GM18858 (cell line): Measurements from ENCODE around the gene TEAD2.

Source experiments
- ATAC-seq: cut with Tn5 transposase; IDR thresholded peaks from one replicate; pipeline ENCODE4 v1.9.1; 2021; ENCODE audit not compliant: unreplicated experiment

Gene TEAD2

DNA sequence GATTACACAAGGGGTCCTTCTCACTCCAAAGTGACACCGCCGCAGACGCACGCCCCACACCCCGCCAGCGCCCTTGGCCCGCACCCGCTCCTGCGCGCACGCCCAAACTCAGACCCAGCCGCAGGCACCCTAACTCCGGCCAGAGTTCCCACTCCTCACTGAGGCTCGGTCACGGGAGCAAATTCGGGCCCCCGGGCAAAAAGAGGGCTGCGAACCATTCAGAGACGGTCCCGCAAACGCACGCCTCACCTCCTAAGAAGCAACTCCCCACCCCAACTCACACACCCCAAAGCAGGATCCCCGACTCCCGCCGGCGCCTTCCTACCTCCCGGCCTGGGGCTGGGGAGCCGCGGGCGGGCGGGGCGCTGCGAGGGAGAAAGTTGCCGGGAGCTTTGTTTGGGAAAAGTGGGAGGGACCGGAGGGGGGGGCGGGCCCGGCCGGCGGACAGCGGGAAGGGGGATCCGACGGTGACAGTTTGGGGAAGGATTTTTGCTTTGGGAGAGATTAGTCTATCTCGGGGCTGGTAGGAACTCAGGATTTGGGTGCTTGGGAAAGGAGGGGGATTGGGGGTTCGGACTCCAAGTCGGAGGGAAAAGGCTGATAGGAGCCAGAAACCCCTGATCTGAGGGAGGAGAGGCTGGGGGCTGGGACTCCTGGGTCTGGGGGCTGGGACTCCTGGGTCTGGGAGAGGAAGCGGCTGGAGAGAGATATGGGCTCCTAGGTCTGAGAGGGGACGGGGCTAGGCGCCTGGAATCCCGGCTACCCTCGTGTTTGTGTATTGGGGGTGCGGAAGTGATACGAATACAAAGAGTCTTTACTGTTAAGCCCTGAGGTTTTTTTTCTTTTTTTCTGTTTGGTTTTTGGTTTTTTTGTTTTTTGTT lies at the start of gene TEAD2:
Gene TEAD2 (minus strand): TSS at position 369 of the 881 bp plus-strand sequence. CDS start 2,341 bp downstream, outside the sequence.
- ATAC-seq: no peak

DNA sequence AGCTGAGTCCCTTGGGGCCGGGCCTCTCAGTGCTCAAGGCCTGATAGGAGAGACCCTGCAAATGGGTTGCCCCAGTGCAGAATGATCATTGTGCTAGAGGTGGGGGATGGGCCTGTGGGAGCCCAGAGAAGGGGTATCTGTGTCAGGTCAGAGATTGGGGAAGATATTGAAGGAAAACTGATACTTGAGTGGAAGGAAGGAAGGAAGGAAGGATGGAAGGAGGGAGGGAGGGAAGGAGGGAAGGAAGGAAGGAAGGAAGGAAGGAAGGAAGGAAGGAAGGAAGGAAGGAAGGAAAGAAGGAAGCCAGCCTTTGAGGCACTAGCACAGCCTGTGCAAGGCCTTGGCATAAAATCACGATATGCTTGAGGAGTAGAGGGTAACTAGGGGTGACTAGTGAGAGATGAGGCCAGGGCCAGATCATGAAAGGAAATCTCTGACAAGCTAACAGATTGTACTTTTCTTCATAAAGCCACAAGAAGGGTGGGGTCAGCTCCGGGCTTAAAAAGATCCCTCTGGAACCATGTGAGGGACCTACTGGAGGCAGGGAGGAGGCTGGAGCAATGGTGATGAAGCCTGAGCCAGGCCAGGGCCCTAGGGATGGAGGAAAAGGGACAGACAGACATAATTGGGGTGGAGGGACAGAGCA lies 49.6 kb upstream of the TEAD2 start:
- ATAC-seq: no peak

DNA sequence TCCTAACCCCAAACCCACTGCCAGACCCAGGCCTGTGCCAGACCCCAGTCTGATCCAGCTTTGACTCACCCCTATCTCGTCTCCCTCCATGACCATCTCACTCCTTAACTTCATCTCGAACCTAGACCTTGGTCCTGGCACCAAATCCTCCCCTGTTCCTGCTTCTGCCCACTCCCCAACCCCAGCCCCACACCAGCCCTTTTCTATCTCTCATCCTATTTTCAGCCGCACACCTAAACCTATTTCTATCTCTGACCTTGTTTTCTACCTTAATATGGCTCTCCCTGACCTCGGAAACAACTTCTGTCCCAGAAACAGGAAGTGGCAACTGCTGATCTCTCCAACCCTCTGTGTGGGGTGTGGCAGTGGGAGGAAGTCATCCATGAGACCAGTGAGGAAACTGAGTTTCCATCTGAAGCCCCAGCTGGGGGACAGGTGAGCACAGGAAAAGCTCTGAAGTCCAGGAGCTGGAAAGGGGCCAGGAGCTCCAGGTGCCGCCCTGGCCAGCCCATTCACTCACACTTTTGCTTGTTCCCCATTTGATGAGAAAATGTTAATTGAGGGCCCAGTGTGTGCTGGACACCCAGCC lies 47.3 kb upstream of the TEAD2 start:
- no peak for ATAC-seq

DNA sequence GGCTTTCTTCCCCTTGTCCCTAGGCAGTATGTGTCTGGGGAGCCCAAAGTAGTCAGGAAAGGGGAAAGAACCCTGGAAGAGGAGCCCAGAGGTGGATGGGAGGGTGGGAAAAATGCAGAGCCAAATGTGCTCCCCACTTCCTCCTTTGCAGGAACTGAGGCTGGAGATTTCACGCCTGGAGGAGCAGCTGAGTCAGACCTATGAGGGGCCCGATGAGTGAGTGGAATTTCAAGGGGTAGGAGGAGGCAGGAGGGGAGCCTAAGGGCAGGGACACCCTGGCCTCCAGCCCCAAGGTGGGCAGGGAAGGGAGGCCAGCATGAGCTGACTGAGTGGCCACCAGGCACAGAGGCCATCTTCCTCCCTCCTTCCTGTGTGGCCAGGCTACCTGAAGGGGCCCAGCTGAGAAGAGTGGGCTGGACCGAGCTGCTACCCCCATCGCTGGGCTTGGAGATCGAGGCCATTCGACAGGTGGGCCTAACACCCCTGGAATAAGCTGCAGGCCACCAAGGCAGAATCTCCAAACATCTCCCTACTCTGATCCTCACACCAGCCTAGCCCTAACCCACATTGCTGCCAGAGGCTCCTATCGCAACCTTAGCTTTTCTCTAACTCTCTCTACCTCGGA lies 46.7 kb upstream of the TEAD2 start:
- ATAC-seq: no peak

DNA sequence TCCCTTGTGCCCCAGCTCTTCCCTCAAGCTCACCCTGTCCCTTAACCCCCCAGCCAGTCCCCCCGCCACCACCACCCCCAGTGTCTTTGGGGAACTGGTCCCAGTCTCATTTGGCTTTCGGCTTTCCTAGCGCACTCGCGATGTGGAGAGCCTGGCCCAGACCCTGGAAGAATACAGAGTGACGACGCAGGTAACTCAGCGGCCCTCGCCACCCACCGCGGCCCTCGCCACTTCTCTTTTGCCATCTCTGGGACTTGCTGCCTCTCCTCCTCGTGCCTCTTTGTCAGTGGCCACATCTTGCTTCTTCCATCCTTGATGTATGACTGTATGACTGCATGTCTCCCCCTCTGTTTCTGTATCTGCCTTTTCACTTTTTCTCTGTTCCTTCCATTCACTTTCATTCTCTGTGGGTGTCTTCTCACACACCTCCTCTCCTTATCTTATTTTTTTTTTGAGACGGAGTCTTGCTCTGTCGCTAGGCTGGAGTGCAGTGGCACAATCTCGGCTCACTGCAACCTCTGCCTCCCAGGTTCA lies 45.3 kb upstream of the TEAD2 start:
- no peak for ATAC-seq

DNA sequence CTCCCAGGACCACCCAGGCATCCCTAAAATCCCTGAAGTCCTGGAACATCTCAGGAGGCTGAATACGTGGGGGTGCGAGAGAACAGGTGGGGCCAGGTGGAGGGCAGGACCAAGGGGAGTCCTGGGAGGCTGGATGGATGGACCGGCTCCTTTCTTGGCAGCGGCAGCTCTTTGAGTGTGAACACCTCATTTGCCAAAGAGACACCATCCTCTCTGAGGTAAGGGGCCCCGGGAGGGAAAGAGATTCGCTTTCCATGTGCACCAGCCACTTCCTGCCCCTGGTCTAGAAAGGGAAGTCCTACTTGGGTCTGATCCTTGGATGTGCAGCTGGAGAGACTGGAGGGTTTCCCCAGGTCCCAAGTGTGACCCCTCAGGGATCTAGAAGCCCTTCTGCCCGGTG lies 44.9 kb upstream of the TEAD2 start:
- no peak for ATAC-seq

DNA sequence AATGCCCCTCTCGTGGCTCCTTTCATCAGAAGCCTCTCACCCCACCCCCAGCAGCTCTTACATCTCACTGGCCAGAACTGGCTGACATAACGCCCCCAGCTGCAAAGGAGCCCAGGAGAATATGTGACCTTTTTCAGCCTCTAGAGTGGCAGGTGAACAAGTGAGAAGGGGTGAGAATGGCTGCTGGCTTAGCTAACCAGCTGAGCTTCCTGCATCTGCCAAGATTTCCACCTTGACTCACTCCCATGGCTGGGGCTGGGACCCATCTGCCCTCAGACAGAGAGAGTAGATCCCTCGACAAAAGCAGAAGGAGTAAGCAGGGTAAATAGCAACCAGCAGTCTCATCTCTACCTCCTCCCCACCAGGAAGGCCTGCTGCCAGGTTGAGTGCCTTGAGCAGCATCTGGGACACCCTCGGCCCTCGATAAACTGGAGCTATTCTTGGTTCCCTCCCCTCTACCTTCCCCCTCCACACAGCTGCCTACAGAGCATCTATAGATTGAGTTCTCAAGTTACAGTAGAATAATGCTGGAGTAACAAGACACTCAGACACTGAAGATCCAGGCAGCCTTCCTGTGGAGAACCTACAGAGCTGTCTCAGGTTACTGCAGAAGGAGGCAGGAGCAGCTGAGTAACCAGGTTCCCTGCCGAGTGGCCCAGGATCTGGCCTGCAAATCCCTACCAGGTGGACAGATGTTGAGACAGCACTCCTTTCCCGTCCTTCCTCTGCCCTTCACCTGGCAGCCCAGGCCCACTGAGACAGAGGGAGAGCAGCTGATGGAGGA lies 41.4 kb upstream of the TEAD2 start:
- ATAC-seq: no peak

DNA sequence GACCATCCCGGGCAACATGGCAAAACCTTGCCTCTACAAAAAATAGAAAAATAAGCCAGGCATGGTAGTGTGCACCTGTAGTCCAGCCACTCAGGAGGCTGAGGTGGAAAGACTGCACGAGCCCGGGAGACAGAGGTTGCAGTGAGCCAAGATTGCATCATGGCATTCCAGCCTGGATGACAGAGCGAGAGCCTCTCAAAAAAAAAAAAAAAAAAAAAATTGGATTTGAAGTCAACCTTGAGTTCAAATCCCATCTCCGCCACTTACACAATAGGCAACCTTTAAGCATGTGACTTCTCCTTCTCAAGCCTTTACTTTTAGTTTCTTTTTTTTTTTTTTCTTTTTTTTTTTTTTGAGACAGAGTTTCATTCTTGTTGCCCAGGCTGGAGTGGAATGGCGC lies 37.8 kb upstream of the TEAD2 start:
- ATAC-seq: no peak

DNA sequence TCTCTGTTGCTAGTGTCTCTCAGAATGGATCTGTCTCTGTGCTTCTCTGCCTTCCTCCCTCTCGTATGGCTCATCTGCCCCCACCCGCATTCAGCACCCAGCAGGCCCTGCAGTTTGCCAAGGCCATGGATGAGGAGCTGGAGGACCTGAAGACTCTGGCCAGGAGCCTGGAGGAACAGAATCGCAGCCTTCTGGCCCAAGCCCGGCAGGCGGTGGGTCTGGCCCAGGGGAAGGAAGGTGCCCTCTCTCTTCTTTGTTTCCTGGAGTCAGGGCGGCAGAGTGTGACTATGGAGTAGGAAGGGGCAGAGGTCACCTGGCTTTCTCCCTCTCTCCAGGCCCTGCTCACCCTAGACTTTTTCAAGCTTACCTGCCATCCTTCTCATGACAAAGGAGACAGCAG lies 36.7 kb upstream of the TEAD2 start:
- ATAC-seq: no peak

DNA sequence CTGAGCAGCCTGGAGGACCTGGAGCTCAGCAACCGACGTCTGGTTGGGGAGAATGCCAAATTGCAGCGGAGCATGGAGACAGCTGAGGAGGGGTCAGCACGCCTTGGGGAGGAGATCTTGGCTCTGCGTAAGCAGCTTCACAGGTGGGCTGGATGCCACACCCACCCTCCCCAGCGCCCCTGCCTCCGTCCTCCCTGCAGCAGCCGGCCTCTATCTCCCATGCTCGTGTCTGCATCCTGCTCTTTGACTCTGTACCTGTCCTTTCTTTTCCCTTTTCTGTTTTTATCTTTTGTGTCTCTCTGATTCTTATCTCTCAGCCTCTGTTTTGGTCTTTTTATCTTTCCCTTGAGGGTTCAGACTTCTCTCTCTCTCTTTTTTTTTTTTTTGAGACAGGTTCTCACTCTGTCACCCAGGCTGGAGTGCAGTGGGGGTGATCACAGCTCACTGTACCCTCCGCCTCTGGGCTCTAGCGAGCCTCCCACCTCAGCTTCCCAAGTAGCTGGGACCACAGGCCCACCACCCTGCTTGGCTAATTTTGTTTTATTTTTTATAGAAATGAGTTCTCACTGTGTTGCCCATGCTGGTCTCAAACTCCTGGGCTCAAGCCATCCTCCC lies 35.9 kb upstream of the TEAD2 start:
- ATAC-seq: no peak

DNA sequence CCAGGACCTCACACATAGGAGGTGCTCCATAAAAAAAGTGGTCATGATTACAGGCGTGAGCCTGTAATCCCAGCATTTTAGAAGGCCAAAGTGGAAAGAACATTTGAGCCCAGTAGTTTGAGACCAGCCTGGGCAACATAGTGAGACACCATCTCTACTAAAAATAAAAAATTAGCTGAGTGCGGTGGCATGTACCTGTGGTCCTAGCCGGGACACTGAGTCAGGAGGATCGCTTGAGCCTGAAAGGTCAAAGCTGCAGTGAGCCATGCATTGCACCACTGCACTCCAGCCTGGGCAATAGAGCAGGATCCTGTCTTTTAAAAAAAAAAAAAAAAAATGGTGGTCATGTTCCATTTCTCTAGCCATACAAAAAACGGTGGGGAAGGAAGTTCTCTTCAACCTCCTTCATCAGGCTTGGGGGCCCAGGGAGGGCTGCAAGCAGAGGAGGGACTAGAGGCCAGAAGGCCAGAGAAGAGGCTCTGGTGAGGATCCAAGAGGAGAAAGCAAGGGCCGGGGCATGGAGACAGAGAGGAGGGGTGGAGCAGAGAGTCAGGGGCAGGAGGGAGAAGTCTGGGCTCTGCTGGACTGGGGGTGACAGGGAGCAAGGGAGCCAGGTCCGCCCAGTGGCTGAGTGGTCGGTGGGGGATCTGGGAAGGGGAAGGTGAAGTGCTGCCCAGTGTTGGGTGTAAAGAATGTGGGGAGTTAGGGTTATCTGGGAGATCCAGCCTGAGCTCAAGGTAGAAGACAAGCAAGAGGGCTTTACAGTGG lies 34.7 kb upstream of the TEAD2 start:
- no peak for ATAC-seq

DNA sequence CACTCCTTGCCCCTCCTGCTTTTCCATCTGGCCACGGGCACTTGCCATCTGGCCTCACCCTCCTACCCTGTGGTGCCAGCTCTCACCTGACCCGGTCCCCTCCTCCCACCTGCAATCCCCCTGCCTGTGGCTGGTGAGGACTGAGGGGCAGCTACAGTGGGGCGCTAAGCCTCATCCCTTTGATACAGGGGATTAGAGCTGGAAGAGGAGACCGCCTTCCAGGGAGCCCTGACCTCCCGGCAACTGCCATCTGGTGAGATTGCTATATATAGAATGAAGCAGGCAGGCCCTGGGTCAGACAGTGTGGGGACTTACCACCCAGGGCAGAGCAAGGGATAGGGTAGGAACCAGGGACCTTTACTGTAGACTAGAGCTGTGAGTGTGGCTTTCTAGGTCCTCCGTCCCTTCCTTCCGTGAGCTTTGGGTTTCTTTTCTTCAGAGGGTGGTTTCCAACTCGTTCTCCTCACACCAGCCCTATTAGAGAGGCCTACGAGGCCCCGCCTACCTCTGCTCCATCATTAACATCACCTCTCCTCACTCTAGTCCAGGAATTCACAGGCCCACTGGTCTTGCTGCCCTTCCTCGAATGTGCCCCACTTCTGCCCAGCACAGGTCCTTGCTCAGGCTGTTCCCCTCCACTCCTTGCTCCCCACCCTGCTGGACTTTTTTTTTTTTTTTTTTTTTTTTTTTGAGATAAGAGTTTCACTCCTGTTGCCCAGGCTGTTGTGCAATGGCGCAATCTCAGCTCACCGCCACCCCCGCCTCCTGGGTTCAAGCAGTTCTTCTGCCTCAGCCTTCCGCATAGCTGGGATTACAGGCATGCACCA lies 33.6 kb upstream of the TEAD2 start:
- no peak for ATAC-seq

DNA sequence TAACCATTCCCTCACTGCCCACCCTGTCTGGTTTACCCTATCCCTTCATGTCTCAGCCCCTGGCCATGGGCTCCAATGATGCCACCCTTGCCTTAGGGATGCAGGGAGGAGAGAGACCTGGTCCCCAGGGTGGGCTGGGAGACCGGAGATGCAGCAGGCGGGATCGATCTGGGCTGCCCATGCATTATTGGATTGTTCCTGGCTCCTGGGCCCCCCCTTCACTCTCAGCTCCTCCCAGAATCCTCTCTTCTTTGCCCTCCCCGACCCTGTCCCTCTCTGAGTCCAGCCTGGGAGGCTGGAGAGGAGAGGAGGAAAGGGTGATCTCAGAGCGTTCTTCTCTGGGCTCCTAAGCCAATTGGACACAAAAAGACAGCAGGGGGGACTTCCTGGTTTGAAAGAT lies 31.7 kb upstream of the TEAD2 start:
- ATAC-seq: no peak

DNA sequence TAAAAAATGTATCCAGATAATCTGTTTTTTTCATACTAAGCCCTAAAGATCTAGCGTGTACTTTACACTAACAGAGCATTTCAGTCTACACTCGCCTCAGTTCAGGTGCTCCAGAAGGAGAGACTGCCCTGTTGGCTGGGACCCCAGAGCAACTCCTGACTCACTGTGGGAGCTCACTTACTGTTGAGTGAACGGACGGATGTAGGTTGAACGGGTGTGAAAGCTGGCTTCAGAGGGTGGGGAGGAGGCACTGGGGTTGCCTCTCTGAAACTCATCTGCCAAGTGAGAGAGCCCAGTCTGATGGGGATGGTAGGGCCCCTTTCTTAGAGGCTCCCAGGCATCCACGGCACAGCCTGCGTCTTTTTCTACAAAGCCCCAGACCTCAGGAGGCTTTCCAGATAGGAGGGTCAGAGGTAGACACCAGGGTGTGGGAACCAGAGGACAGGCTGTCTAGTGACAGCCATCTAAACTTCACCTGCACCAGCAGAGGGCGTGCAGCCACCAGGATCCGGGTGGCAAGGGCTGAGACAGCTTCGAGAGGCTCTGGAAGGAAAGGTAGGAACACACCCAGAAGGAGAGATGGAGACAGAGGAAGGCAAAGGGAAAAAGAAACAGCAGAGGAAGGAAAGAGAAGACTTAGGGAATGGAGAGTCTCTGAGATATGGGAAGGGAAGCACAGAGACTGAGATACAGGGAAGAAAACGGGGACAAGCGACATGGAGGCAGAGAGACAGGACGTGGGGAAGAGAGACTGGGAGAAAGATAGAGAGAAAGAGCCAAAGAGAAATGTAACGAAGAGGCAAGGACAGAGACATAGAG lies 29.6 kb upstream of the TEAD2 start:
- ATAC-seq: no peak

DNA sequence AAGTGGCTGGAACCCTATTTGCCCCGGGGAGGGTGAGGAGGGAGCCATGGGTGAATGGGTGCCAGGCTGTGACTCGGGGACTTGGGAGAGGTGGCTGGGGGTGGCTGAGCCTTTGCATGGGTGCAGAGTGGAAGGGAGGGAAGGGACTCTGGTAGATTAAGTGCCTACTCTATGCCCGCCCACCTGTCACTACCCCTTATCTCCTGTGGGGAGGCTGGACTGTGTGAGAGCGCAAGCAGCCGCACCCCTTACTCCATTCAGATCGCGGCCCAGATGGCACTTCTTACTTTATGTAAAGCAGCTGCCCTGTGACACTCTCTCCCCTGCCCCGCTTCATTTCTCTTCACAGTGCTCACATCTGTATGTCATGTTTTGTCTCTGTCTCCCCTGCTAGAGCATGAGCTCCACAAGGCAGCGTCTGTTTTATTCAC lies 28.7 kb upstream of the TEAD2 start:
- no peak for ATAC-seq

DNA sequence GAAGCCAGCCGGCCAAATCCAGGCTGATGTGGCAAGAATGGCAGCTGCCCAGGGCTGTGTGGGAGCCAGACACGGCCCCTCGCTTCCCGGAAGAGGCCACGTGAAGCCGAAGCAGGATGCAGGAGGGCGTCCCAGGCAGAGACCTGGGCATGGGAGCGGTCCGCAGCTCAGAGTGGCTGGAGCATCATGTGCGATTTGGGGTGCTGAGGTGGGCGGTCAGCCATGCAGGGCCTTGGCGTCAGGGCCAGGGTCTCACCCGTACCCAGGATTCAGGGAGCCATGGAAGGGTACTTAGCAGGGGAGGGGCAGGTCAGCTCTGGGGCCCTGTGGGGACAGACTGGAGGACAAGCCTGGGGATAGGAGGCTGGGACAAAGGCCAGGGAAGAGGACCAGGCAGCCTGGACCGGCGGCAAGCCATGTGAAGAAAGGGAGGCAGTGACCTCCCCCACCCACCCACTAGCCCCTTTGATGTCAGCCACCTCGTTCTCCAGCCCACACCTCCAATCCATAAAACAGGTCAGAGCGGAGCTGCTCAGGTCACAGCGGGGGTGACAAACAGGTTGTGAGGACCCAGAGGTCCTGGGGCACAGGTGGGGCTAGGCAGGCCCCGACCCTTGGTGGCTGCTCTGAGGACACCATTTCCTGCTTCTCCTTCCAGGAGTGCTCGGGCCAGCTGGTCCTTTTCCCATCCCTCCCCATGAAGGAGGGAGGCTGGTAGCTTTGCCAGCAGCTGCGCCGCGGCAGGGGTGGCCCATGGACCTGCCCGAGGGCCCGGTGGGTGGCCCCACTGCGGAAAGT lies 28.1 kb upstream of the TEAD2 start:
- no peak for ATAC-seq

DNA sequence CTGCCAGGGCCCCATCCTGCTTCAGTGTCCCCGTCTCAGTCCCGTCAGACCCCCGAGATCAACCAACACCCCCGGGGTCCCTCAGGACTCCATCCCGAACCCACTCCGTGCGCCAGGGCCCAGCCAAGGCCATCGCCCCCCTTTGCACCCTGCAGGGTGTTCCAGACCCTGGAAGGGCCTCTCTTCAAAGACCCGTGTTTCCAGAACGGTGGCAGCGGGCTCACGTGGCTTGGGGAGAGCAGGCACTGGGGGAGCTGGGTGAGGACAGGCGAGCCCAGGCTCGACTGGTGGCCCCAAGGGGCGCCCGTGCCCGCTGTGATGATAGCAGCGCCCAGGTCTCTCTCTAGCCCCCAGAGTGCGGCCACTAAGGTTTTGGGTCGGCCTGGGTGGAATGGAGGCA lies 27.2 kb upstream of the TEAD2 start:
- no peak for ATAC-seq
